Activated naive CD8-positive, alpha-beta T cell treated with anti-CD3 and anti-CD28 coated beads, Interleukin-2, amount 50 U/mL, for 24 hours (primary cell): ENCODE measurements around the gene CIPC.

Source experiments
- ATAC-seq: fragments of 150-1000 bp; cut with Tn5 transposase; one replicate; pipeline ENCODE4 v1.10.0; 2021
- DNase-seq: peaks from one replicate; pipeline ENCODE4 v3.0.0; 2021
- H3K27ac Mint-ChIP-seq: one replicate; pipeline ENCODE4 v1.8.0; 2021; ENCODE audit warnings: mild to moderate bottlenecking, mixed read lengths
- H3K27me3 Mint-ChIP-seq: one replicate; pipeline ENCODE4 v1.8.0; 2021; ENCODE audit warnings: mixed read lengths
- H3K36me3 Mint-ChIP-seq: one replicate; pipeline ENCODE4 v1.8.0; 2021; ENCODE audit warnings: low read depth, mixed read lengths
- H3K4me1 Mint-ChIP-seq: one replicate; pipeline ENCODE4 v1.8.0; 2021; ENCODE audit warnings: mixed read lengths
- H3K4me3 Mint-ChIP-seq: one replicate; pipeline ENCODE4 v1.8.0; 2021; ENCODE audit warnings: mild to moderate bottlenecking, moderate library complexity, mixed read lengths
- H3K9me3 Mint-ChIP-seq: one replicate; pipeline ENCODE4 v1.8.0; 2021; ENCODE audit warnings: mixed read lengths

The CIPC gene, protein sequence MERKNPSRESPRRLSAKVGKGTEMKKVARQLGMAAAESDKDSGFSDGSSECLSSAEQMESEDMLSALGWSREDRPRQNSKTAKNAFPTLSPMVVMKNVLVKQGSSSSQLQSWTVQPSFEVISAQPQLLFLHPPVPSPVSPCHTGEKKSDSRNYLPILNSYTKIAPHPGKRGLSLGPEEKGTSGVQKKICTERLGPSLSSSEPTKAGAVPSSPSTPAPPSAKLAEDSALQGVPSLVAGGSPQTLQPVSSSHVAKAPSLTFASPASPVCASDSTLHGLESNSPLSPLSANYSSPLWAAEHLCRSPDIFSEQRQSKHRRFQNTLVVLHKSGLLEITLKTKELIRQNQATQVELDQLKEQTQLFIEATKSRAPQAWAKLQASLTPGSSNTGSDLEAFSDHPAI

DNA sequence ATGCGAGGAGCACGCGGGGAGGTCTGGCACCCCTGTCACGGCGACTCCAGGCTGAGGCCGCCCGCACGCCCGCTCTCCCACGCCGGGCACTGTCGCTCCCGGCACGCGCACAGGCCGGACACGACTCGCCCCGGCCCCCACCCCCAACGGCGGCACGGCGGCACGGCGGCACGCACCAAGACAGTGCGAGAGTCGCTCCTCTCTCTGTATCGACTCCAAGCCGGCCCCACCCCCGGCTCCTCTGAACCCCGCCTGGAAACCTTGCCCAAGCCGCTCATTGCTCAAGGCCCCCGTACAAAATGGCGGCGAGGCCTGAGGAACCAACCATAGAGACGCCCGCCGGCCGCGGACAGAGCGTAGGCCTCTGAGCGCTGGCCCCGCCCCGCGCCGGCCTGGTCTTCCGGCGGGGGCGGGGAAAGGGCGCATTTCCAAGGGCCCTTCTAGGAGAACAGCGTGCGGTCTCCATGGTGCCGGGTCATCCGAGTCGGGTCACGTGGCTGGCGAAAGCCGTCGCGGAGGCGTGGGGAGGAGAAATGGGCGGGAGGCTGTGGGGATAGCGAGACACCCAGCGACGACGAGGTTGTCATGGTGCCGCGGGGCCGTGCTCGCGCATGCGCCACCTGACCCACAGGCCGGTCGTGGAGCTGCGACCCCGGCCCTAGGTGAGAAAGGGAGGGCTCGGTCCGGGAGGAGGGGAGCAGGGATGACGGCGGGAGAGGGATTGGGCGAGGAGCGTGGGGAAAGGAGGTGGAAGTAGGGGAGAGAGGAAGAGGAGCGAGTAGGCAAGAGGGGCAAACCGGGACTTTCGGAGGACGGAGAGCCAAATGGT, at the start of gene CIPC:
Gene CIPC, plus strand, starts transcription at position 559 of the 829 bp plus-strand sequence. CDS start 7,451 bp downstream, outside the sequence.
- peak within 1 kb of the TSS; percentile 92 for H3K4me3 Mint-ChIP-seq
- no peaks in the 10 kb centered on the region for H3K9me3 Mint-ChIP-seq
- H3K4me1 Mint-ChIP-seq, result peaks cover 40% of the 10 kb centered on the region
- ATAC-seq (peak; percentile 93), DNase-seq (peak; percentile 99)
- H3K27me3 Mint-ChIP-seq, result no peaks in the 10 kb centered on the region
- H3K36me3 Mint-ChIP-seq, result peaks cover 2% of the 10 kb centered on the region
- H3K27ac Mint-ChIP-seq, result peak within 1 kb of the TSS; percentile 97

- no peaks in the 10 kb centered on the region for H3K9me3 Mint-ChIP-seq
- H3K27me3 Mint-ChIP-seq, result no peaks in the 10 kb centered on the region
- no peak overlapping the region for H3K27ac Mint-ChIP-seq
- H3K36me3 Mint-ChIP-seq, result no peaks in the 10 kb centered on the region
- DNase-seq, result no peak
- no peak overlapping the region for H3K4me3 Mint-ChIP-seq
- no peak for ATAC-seq
- H3K4me1 Mint-ChIP-seq, result peaks cover 27% of the 10 kb centered on the region
These were observed 46.9 kb upstream of the CIPC start for GRCh38 chr14:77051116-77051515.

DNA sequence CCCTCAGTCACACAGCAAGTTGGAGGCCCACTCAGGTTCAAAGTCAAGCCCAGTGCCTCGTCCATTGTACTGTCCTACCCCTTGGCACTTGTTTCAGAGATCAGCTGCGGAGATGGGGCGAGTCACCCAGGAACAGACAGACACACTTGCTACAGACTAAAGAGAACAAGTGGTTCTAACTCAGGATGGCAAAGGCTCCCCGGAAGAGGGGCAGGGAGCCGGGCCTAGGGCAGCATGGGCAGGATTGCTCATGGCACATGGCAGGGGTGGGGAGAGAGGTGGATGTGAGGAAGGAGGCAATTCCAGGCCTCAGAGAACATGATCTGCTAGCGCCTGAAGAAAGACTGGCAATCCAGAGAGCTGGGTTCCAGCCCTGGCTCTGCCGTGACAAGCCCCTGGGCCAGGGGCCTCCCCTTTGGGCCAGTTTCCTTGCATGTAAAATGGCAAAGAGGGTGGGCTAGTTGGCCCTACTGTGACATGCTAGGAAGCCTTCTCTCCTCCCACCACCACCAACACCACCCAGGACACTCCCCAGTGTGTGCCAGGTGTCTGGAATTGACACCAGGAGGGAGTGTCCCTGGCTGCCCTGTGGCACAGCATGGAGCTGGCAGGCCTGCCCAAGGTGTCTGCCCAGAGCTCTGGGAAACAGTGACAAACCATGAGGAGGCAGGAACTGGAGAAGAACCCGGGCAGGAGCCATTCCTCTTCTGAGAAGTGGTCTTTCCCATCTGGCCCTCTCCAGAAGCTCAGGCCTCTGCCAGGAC, 45.6 kb upstream of the CIPC start:
- Mint-ChIP-seq H3K9me3 (no peaks in the 10 kb centered on the region), H3K27ac (no peak overlapping the region), H3K4me3 (no peak overlapping the region), H3K4me1 (peaks cover 19% of the 10 kb centered on the region), H3K27me3 (no peaks in the 10 kb centered on the region), H3K36me3 (no peaks in the 10 kb centered on the region)
- ATAC-seq (peak; percentile 22), DNase-seq (no peak)

DNA sequence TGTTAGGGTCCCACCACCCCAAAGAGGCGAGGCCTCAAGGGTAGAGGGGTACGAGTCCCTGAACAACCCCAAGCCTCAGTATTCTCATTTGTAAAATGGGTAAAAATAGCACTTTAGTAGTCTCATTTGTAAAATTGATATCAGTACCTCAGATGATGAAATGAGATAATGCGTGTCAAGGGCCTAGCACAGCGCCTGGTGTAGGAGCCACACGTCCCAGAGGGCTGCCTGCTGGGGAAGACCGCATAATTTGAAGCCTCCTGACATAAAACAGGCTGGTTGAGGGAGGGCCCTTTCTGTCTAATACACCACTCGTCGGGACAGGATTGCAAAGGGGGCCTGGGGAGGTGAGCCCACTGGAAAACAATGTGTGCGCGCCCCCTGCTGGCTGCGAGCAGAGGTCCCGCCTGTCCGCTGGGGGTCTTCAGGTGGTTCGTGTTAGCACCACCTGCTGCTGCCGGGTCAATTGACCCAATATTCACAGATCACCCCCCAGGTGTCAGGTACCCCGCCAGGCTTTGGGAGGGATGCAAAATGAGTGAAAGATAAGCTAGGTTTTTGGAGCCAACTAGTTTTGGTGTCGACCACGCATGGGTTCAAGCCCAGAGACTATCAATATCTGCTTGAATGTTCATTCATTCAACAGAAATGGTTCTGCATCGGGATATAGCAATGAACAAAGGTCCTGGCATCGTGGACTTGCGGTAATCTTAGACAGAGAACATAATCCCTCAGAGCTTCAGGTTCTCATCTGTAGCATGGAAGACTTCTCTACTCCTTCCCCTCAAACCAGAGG, 44.8 kb upstream of the CIPC start:
- no peaks in the 10 kb centered on the region for H3K27me3 Mint-ChIP-seq
- H3K4me3 Mint-ChIP-seq, result no peak overlapping the region
- H3K9me3 Mint-ChIP-seq, result no peaks in the 10 kb centered on the region
- H3K27ac Mint-ChIP-seq, result peak overlapping the region; percentile 49
- ATAC-seq (peak; percentile 88), DNase-seq (peak; percentile 87)
- peaks cover 19% of the 10 kb centered on the region for H3K4me1 Mint-ChIP-seq
- no peaks in the 10 kb centered on the region for H3K36me3 Mint-ChIP-seq

DNA sequence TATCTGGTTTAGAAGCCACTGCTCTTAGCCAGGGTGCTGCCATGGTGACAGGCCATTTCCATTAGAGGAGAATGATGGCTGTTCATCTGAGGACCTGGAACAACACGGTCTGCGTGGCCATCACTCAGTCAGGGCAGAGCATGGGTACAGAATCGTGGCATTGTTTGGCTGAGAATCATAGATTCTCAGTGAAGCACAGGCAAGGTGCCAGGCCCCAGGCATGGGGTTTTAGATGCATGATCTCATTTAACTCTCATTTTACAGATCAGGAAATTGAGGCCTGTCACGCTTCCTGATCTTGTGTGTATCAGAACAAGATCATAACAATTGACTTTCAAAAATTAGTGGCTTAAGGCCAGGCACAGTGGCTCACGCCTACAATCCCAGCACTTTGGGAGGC, 42.8 kb upstream of the CIPC start:
- ATAC-seq (no peak), DNase-seq (no peak)
- Mint-ChIP-seq H3K9me3 (no peaks in the 10 kb centered on the region), H3K4me3 (no peak overlapping the region), H3K27ac (peak overlapping the region; percentile 39), H3K27me3 (no peaks in the 10 kb centered on the region), H3K4me1 (peaks cover 24% of the 10 kb centered on the region), H3K36me3 (no peaks in the 10 kb centered on the region)

DNA sequence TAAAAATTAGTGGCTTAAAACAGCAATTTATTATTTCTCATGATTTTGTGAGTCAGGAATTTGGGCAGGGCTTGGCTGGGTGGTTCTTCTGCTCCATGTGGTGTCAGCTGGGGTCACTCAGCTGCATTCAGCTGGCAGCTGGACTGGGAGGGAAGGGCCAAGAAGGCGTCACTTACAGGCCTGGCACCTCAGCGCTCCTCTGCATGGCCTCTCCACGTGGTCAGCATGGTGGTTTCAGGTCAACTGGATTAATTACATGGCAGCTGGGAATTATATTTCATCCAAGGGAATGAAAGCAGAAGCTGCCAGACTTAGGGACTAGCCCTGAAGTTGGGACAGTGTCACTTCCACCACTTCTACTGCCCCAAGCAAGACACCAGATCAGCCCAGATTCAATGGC, 42.1 kb upstream of the CIPC start:
- Mint-ChIP-seq H3K36me3 (no peaks in the 10 kb centered on the region), H3K4me3 (no peak overlapping the region), H3K4me1 (peaks cover 24% of the 10 kb centered on the region), H3K27ac (no peak overlapping the region), H3K9me3 (no peaks in the 10 kb centered on the region), H3K27me3 (no peaks in the 10 kb centered on the region)
- no peak for DNase-seq
- ATAC-seq, result no peak

DNA sequence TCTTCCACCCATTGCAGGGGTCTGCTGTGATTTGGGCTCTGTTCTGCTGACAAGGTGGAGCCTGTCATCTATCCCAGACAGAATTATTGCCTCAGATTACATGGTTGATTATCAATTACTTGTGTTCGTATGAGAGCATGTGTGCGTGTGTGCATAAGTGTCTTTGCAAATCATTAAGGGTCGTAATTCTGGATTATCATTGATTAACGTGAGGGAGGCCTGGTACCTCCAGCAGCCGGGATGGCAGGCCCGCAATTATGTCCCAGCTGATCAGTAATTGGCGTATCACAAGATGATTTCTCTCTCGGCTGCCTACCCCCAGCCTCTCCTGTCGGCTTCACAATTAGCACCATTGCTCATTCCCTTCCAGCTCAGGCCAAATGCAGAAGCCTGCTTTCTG, 39.9 kb upstream of the CIPC start:
- Mint-ChIP-seq H3K27me3 (no peaks in the 10 kb centered on the region), H3K4me3 (no peak overlapping the region), H3K27ac (no peak overlapping the region), H3K36me3 (no peaks in the 10 kb centered on the region), H3K9me3 (no peaks in the 10 kb centered on the region), H3K4me1 (peaks cover 12% of the 10 kb centered on the region)
- ATAC-seq, result no peak
- DNase-seq, result no peak

DNA sequence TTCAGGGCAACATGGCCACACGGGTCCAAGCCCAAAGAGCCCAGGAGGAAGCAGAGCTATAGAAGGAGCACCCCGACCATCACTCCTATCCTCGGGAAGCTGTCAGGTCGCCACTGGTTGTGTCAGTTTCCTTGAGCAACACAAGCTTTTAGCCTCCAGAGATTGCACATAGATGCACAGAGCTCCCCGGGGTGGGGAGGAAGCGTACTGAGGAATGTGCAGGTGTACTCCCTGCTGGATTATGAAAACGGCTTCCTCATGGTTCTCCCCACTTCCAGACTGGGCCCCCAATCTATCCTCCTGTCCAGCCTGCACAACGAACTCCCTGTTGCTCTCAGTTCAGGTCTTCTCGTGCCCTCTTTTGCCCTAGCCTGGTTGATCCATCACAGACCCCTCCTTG, 39.3 kb upstream of the CIPC start:
- no peaks in the 10 kb centered on the region for H3K9me3 Mint-ChIP-seq
- peaks cover 7% of the 10 kb centered on the region for H3K4me1 Mint-ChIP-seq
- DNase-seq (no peak), ATAC-seq (no peak)
- H3K36me3 Mint-ChIP-seq, result no peaks in the 10 kb centered on the region
- H3K4me3 Mint-ChIP-seq, result no peak overlapping the region
- H3K27ac Mint-ChIP-seq, result no peak overlapping the region
- H3K27me3 Mint-ChIP-seq, result no peaks in the 10 kb centered on the region

GRCh38 chr14:77059276-77059915, 38.7 kb upstream of the CIPC start:
- H3K4me3 Mint-ChIP-seq, result no peak overlapping the region
- peaks cover 7% of the 10 kb centered on the region for H3K4me1 Mint-ChIP-seq
- H3K9me3 Mint-ChIP-seq, result no peaks in the 10 kb centered on the region
- H3K27me3 Mint-ChIP-seq, result no peaks in the 10 kb centered on the region
- ATAC-seq, result no peak
- no peaks in the 10 kb centered on the region for H3K36me3 Mint-ChIP-seq
- H3K27ac Mint-ChIP-seq, result no peak overlapping the region
- no peak for DNase-seq

- H3K4me1 Mint-ChIP-seq, result peaks cover 5% of the 10 kb centered on the region
- H3K27me3 Mint-ChIP-seq, result no peaks in the 10 kb centered on the region
- no peaks in the 10 kb centered on the region for H3K36me3 Mint-ChIP-seq
- no peak for ATAC-seq
- no peaks in the 10 kb centered on the region for H3K9me3 Mint-ChIP-seq
- DNase-seq, result no peak
- no peak overlapping the region for H3K4me3 Mint-ChIP-seq
- H3K27ac Mint-ChIP-seq, result no peak overlapping the region
These were observed 36.3 kb upstream of the CIPC start for GRCh38 chr14:77061630-77062257.

DNA sequence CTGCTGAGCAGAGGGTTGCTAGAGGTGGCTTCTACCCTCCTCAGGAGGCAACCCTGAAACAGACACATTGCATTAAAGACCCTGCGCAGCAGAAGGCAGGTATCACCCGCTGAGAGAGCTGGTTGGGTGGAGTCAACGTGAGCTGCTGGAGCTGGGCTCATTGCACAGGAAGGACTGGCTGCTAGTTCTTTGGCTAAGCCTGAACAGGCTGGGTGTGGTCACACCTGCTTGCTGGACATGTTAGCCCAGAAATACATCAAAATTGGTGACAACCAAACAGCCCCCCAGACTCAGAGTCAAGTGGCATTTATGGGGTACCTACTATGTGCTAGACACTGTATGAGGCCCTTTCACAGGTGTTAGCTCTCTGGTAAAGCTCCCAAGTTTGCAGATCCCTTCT, 35.8 kb upstream of the CIPC start:
- Mint-ChIP-seq H3K27me3 (no peaks in the 10 kb centered on the region), H3K27ac (no peak overlapping the region), H3K9me3 (no peaks in the 10 kb centered on the region), H3K36me3 (no peaks in the 10 kb centered on the region), H3K4me3 (no peak overlapping the region), H3K4me1 (peaks cover 5% of the 10 kb centered on the region)
- DNase-seq (no peak), ATAC-seq (no peak)

DNA sequence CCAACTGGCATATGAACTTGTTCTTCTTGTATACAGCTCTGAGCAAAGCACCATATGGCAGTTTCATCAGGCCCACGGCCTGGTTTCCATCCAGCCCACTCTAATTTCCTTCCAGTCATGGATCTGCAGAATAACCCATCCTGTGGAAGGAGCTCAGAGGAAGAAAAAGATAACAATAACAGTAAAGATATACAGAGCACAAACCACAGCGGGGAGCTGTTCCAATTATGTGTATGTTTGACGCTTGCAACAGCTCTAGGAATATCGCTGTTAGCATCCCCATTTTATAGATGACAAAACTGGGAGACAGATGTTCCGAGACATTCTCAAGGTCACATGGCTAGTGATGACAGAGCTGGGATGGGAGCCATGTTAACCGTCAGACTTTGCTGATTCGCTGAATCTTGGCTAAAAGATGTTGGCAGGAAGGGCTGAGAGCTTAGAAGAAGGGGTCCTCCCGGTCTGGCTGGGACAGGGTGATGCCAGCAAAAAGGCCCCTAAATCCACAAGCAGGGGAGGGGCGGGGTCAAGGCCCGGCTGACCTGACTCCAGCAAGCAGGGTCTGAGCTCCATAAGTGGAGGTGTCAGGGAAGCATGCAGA, 34.4 kb upstream of the CIPC start:
- Mint-ChIP-seq H3K4me3 (no peak overlapping the region), H3K9me3 (no peaks in the 10 kb centered on the region), H3K27ac (no peak overlapping the region), H3K36me3 (no peaks in the 10 kb centered on the region), H3K4me1 (peaks cover 5% of the 10 kb centered on the region), H3K27me3 (no peaks in the 10 kb centered on the region)
- no peak for DNase-seq
- no peak for ATAC-seq
